HG03097 (cell line): ENCODE results near the gene EXOSC7.
"Not testable (repeated sequence)": the region's sequence is repeated elsewhere in the genome, so short reads cannot be mapped to it uniquely, and the experiment has no call there.

ENCODE experiments used
- ATAC-seq: cut with Tn5 transposase; IDR thresholded peaks from one replicate; pipeline ENCODE4 v1.9.1; 2021; ENCODE audit not compliant: unreplicated experiment, low FRiP score

Gene EXOSC7

DNA sequence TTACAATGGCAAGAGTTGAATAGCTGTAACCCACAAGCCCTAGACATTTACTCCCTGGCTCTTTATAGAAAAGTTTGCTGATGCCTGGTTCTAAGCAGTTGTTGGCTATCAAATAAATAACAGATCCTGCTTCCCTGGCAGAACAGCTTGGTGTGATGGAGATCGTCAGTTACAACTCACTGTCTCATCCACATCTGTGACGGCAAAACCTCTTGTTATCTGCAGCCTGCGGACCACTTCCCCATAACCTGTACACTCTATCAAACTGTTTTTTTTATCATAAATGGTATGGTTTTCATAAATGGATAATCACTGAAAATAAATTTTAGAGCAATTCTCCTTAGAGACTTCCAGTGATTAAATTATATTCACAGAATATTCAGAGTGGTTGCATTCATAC, 14.2 kb upstream of the EXOSC7 start:
- ATAC-seq, result no peak

DNA sequence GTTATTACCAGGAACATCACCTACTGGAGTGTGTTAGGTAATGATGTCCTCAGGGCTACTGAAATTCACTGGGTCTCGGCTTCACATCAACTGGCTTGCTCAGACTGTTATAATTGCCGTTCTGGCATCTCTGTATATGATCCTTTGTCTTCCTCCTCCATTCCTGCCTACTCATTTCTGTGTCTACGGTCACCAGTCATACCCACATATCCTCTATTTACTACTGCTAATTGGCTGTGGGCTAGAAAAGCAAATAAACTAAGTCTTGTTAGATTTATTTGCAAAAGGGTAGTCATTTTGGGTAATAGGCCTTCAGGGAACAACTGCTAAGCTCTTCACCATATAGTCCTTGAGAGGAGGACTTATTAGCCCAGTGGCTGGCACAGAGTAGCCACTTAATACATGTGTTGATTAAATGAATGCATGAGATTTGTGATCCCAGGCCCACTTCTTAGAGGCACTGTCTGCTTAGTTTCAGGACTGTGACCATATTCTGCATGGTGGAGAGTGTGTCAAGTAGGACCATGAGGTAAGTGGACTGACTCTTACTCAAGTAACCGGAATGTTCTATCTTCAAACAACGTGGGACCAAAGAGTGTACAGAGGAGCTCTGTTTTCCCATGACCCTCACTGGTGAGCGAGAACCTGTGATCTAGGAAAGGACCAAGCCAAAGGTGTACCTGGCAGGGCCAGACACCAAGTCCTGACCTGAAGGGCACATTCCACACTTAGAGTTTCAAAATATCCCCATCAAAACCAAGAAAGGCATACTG, 13.2 kb upstream of the EXOSC7 start:
- ATAC-seq, result no peak

DNA sequence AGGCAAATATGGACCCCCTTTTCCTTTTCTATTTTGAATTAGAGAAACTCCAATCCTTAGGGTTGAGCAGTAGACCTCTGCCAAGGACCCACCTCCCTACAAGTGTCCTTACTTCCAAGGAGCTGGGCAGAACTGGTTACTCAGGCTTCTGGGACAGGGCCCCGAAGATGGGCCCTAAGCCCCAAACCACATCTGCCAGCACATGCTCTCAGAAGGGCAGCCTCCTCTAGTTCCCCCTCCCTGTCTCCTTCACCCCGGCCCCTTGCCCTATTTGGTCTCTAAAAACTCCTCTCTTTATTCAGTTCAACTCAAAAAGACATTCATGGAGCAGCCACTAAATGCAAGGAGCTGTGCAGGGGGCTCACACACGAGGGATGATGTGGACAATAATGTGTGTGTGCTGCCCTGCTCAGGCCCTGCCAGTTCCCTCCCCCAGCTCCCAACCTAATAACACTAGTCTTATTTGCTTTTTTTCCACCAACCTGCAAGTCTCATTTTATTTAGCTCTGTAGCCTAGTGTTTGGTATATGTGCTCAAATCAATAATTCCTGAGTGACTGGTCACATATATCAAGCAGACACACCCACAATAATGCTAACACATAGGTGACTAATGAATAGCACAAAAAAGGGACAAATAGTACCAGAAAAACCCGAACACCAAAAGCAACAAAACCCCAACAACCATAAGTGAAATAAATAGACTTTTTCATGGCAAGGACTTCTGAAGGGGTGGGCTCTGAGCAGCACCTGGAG, 12.3 kb upstream of the EXOSC7 start:
- no peak for ATAC-seq

DNA sequence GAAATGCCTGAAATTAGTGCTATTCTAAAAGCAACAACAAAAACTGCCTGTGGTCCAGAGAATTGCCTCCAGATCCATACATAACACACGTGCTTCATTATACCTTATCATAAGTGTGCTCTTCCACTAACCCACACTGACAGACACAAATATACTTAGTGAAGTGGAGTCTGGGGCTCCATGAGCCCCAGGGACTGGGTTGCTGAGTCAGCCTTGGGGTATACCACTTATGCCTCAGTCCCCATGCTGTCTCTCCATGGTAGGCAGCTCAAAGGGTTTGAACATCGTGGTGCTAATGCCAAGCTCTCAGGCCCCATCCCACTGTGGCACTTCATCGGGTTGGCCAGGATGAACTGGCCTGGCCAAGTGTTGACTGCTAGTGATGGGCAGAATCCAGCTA, 10.9 kb upstream of the EXOSC7 start:
- ATAC-seq, result no peak

DNA sequence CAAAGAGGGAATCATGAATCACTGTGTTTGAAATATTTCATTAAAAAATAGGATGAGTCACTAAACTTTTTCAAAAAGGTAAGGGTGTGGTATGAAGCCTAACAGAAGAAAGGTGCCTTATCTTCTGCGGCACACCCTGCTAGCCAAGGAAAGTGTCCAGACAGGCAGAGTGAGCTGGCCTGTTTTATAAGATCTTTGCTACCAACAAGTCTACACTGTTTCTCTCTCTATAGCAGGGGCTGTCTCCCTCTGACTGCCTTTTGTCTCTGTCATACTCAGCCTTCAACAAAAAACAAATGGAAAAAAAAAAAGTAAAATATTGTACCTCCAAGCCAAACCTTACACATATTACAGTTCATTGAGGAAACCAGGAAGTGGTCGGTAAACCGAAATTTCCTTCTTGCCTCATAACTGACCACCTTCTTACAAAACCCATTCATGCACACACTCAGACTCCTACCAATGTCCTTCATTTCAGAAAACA, 9.2 kb upstream of the EXOSC7 start:
- no peak for ATAC-seq

DNA sequence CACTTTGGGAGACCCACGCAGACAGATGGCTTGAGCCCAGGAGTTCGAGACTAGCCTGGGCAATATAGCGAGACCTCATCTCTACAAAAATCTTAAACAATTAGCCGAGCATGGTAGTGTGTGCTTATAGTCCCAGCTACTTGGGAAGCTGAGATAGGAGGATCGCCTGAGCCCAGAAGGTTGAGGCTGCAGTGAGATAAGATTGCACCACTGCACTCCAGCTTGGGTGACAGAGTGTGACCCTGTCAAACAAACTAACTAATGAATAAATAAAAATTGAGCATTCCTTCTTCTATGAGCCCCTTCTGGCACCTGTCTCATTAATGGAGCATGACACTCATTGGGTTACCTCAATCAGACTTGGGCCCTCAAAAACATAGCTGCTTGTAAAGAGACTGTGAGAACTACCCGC, 7.6 kb upstream of the EXOSC7 start:
- no peak for ATAC-seq

DNA sequence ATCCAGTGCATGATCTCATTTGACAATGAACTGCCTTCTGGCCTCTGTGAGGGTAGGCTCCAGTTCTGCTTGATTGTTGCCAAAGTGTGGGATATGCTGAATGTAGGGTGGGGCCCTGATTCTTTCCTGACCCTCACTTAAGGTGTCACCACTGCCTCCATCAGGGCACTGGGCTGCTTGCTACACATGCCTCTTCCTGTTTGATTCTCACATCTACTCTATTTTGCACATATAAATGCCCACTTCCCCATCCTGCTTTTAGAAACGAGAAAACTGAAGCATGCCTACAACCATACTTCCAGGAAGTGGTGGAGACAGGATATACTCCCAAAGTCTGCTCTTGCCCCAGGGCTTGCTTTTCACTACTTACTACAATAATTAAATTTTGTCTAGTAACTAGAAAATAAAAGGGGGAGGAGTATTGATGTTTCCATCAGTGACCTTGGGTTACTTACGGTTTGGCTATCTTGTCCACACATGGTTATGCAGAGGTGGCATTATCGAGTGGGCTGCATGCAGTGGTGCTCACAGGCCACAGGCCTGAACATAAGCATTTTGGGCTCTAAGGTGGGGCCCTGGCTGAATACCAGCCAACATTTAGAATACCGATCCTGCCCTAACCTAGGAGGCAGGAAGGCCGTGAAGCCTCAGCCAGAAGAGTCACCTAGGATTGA, 6.8 kb upstream of the EXOSC7 start:
- ATAC-seq, result no peak

DNA sequence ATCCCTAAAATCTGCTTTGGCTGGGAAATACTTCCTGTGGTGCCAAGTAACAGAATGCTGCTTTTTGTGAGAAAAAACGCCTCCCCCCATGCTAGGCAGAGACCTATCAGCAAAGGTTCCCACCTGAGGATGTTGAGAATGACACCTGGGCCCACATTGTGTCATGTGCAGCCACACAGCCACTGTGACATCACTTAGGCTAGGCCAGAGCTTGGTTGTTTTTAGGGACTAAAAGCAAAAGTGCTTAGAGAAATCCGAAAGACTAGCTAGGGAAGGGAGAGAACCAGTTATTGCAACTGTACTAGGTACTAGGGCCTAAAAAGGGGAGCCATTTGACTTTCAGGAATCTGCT, 6.2 kb upstream of the EXOSC7 start:
- no peak for ATAC-seq

DNA sequence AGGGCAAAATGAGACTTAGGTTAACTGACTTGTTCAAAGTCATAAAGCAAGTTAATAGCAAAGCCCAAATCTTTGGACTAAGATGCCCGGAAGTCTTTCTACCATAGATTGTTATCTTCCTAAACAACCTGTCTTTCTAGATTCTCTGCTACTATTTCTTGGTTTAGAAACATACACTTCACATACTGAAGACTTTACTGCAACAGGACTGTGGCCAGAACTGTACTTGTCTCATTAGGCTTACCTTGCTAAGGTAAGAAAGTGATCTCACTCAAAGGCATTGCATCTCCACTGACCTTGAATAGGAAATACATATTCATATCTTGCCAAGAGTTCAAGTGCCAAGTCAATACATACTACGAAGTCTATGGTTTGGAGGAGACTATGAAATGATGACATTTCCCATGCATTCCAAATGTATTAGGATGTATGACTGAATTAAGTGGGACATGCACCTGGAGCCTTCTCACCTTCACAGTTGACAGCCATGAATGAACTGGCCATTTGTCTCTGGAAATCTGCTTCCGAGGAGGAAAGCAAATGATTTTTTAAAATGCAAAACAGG, 5.0 kb upstream of the EXOSC7 start:
- no peak for ATAC-seq

DNA sequence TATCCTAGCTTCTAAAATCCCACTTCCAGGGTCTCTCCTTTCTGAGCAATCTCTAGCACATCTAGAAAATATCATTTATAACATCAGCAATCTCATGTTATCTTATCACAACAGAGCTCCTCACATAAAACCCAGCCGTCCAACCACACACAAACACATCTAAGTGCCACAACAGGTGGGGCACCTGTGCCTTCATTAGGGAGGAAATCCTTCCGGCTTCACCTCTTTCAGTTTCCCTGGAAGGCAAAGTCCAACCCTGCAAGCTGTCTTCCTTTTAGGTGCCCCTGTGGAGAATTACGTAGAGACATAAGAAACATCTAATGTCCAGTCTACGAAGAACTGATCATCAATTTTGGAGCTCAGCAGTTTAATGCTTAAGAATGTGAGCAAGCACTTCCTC, 1.6 kb upstream of the EXOSC7 start:
- no peak for ATAC-seq

DNA sequence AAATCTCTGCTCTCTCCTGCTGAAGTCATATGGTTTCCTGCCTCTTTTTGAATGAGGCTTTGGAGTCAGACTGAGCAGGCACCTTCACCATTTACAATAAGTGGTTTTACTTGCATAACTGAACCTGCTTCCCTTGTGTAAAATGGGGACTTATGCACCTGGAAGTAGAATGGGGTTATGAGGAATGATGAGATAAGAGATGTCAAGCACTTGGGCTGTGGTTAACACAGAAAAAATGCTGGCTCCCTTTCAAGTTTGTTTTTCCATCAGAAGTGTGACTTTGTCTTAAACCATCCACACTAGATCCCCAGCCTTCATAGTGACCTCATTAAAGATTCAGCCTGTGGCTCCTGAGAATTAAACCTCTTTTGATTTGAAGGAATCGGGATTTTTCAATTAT, 5.2 kb downstream of the EXOSC7 start:
- no peak for ATAC-seq

DNA sequence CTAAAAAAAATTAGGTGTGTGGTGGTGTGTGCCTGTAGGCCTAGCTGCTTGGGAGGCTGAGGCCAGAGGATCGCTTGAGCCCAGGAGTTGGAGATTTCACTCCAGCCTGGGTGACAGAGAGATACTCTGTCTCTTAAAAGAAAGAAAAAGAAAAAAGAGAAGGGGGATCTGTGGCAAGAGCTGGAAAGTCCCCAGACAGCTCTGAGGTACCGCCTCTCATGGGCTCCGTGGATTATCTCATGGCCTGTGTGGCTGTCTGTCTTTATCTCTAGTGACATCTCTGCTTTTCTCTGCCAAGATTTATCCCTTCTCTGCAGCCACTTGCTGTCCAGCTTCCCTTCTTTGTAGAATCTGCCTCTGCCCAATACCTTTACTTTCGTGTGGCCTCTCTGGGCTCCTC, 5.7 kb downstream of the EXOSC7 start:
- ATAC-seq, result no peak

DNA sequence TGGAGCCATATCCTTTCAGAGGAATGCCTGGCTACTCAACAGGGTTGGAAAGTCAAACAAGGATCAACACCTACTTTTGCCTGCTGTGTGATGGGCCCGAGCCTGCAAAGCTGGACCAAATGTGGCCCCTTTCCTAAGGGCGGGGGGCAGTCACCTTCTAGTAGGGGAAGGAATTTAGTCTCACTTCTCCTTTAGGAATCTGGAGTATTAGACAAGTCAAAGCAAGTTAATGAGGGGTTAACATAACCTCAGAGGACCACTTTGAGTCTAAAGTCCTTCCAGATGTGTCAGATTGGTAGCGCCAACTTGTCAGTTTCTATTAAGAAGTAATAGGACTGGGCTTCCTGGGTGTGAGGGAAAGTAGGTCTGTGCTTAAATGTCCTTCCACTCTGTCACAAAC, 6.8 kb downstream of the EXOSC7 start:
- ATAC-seq, result no peak

DNA sequence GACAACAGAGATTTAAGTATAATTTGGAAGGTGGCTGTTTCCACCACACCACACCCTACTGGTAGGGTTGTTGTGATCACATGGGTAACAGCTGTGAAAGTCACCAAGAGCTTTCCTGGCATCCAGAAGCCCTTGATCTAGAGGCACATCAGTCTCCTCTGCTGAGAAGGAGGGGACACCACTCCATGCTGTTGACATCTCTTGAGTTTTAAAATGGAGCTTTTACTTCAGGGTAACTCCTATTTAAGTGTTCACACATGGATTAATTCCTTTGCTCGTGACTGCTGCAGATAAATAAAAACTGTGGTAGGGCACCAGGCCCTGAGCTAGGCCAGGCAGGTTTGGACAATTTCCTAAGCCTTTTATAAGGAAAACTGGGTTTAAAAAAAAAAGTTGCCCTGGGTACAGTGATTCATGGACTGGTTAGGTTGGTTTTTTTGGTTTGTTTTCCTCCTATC, 7.5 kb downstream of the EXOSC7 start:
- ATAC-seq, result no peak

DNA sequence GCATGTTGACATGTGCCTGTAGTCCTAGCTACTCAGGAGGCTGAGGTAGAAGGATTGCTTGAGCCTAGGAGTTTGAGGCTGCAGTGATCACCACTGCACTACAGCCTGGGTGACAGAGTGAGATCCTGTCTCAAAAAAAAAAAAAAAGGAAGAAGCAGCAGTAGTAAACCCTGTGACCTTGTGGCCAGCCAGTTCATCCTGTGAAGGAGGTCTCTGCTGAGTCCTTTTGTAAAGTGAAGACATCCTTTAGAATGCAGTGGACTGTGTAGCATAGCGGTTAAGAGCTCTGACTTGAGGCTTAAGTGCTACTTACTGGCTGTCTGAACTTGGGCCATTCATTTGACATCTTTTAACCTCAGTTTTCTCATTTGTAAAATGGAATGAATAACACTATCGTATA, 8.3 kb downstream of the EXOSC7 start:
- no peak for ATAC-seq

DNA sequence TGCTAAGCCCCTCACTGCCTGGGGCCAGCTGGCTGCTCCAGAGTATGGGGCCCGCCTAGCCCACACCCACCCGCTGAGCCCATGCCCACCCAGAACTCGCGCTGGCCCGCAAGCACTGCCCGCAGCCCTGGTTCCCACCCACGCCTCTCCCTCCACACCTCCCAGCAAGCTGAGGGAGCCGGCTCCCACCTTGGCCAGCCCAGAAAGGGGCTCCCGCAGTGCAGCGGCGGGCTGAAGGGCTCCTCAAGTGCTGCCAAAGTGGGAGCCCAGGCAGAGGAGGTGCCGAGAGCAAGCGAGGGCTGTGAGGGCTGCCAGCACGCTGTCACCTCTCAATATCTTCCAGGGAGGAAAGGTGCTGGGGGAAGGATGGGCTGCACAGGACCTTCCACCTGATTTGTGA, 10.3 kb downstream of the EXOSC7 start:
- not testable (repeated sequence) for ATAC-seq

DNA sequence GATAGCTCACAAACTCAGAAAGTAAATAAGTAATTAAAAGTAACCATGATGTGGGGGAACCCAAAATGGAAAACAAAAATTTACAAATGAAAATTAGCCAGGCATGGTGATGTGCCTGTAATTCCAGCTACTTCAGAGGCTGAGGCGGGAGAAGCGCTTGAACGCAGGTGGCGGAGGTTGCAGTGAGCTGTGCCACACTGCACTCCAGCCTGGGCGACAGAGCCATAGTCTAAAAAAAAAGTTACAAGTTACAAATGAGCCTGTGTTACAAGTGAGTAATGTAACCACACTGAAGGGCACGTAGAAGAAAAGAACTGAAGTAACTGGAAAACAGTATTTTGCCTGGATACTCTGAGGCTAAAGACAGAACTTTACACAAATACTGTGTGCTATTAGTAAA, 11.3 kb downstream of the EXOSC7 start:
- no peak for ATAC-seq

DNA sequence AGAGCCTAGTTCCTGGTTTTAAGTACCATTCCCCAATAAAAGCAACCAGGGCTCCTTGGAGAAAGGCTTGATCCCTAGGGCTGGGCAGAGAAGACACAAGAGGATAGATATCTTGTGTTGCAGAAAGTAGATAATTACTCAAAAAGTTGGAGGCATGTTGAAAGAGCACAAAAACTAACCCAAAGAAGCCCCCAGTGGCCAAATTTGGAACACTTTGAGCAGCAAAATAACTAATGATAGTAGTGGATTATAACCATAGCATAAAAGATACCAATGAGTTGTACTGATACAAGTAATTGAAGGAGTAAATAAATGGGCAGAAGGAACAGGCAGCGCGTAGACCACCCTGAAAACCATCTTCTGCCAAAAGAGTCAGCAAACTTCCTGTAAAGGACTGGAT, 12.0 kb downstream of the EXOSC7 start:
- no peak for ATAC-seq

DNA sequence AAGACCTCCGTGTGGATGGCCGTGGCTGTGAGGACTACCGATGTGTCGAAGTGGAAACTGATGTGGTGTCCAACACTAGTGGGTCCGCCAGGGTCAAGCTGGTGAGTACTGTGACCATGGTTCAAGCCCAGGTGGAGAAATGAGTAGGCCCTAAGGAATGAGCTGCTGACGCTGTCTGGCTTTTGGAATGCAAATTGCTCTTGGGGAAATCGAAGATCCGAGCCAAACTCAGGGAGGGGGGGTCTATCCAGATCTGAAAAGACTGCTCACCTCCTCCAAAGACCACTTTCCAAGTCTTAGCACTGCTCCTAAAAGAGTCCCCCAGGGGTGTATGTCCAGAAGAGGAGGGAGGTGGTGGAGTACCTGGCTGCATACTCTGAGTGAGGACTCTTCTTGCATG, 13.1 kb downstream of the EXOSC7 start:
- ATAC-seq, result no peak

DNA sequence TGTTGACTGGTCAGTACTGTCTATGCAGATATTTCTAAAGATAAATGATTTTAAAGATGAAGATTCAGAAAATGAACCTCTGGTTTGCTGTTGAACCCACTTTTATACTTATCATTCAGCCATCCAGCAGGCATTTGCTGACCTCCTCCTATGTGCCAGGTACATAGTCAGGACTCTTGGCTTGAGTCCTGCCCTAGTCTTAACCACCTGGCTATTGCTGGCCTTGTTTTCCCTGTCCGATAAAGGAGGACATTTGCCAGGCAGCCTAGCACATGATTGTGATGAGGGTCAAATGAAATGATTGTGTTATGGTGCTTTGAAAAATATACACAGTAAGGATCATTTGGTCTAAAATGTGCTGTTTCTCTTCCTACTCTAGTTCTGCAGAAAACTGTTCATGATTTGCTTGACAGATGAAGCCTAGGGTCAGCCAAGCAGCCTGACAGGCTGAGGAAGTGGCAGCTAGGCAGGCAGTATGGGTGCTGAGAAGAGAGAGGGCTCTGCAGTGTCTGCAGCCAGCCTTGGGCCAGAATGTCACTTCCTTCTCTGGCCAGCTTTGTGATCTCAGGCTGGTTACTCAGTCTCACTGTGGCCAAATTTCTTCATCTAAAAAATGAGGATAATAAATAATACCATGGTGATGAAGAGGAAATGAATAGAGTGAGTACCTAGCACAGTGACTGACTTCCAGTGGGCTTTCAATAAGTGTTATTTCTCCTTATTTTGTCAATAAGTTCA, 13.8 kb downstream of the EXOSC7 start:
- no peak for ATAC-seq

DNA sequence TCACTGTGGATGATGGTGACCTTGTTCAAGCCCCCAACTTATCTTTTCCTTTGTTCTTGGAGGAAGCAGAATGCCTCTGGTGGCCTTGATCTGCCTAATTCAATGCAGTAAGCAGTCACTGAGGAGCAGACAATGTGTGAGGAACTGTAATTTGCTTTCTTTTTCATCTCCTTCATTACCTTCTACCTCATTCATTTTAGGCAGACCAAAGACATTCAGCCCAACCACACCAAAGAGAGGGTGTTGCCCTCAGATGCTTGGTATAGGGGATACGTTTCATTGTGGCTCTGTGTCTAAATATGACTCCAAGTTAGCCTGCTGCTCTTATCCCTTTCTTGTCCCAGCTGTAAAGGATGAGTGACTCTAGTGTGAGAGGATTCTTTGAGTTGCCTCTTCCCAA, 15.3 kb downstream of the EXOSC7 start:
- ATAC-seq, result no peak
